ENCODE data around the gene MOGAT3. TPM values are rescaled to one million over a fixed set of nuclear protein-coding genes. Genes with fewer than 3 reads are reported as not detected.

Gene MOGAT3
- total RNA-seq, 1 experiment from 2014 or later: 6.3 TPM

DNA sequence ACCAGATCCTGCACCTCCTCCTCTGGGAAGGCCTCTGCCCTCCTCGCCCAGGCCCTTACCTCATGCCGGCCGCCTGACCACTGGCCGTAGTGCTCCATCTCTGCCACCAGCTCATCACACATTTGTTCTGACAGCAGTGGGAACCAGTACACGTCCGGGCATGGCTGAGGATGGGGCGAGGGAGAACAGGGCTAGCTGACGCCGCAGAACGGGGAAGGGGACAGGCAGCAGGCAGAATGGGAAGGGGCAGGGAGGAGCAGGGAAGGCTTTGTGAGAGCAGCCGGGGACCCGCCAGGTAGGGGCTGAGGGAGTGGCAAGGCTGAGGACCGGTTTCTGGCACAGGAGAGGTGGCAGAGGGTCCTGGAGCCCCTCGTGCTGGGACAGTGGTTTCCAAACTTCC lies 8.0 kb upstream of the MOGAT3 start:
- Mint-ChIP-seq H3K4me1 (ENCODE audit: low read depth, unreplicated experiment) (no peaks in the 10 kb centered on the region), H3K27ac (ENCODE audit: unreplicated experiment) (no peak overlapping the region), H3K27me3 (ENCODE audit: insufficient read depth, unreplicated experiment) (no peaks in the 10 kb centered on the region), H3K4me3 (ENCODE audit: unreplicated experiment) (no peak overlapping the region), H3K36me3 (ENCODE audit: insufficient read depth, unreplicated experiment) (peaks cover 38% of the 10 kb centered on the region), H3K9me3 (ENCODE audit: unreplicated experiment) (no peaks in the 10 kb centered on the region)
- no peaks in the 10 kb centered on the region for H3K4me1 ChIP-seq
- POLR2A ChIA-PET: no interaction called here
- peaks cover 1% of the 10 kb centered on the region; the same call in 1 of the 2 replicates for H3K36me3 ChIP-seq (ENCODE audit: control insufficient read depth, insufficient read depth, low read length)
- DNase-seq: no peak
- no peak overlapping the region for H3K4me3 ChIP-seq (ENCODE audit: low read depth, low read length)
- TF ChIP-seq, protein P1, sequence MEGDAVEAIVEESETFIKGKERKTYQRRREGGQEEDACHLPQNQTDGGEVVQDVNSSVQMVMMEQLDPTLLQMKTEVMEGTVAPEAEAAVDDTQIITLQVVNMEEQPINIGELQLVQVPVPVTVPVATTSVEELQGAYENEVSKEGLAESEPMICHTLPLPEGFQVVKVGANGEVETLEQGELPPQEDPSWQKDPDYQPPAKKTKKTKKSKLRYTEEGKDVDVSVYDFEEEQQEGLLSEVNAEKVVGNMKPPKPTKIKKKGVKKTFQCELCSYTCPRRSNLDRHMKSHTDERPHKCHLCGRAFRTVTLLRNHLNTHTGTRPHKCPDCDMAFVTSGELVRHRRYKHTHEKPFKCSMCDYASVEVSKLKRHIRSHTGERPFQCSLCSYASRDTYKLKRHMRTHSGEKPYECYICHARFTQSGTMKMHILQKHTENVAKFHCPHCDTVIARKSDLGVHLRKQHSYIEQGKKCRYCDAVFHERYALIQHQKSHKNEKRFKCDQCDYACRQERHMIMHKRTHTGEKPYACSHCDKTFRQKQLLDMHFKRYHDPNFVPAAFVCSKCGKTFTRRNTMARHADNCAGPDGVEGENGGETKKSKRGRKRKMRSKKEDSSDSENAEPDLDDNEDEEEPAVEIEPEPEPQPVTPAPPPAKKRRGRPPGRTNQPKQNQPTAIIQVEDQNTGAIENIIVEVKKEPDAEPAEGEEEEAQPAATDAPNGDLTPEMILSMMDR (IDR thresholded peaks at IDR 0.05; ENCODE audit: insufficient read depth in 1 of 2, low read depth in 1 of 2, low read length in 1 of 2, severe bottlenecking in 1 of 2, unreplicated experiment in 1 of 2): no peak
- no TSS peak for BruUV-seq (replicated peaks)
- intact Hi-C loops (cut with micrococcal nuclease; ENCODE audit: unreplicated experiment): no loop called here
- H3K9me3 ChIP-seq: no peaks in the 10 kb centered on the region
- CTCF ChIA-PET: interaction anchor here (0.8 kb wide), 1 partner anchor 9 kb away, joined by 3 read pairs; the partner anchor contains the start of gene ZNHIT1
- no peaks in the 10 kb centered on the region for H3K27me3 ChIP-seq (replicated peaks; ENCODE audit: control insufficient read depth, insufficient read depth, low read length)

DNA sequence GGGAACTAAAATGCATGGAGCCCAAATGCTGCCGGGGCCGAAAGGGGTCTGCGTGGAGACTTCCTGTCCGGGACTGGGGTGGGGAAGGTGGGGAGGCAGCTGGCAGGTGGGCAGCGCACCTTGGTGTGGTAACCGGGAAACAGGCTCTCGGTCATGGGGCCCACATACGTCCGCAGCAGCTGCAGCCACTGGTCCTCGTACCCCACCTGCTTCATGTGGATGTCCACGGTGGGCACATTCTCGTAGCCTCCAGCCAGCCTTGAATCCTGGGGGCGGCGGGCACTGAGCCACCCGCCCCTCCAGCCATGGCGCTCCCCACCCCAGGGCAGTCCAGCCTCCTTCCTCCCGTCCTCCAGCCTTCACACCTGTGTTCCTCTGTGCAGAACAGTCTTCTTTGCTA lies 6.6 kb upstream of the MOGAT3 start:
- H3K36me3 ChIP-seq (ENCODE audit: control insufficient read depth, insufficient read depth, low read length): peaks cover 1% of the 10 kb centered on the region; the same call in 1 of the 2 replicates
- no peaks in the 10 kb centered on the region for H3K27me3 ChIP-seq (replicated peaks; ENCODE audit: control insufficient read depth, insufficient read depth, low read length)
- H3K27me3 Mint-ChIP-seq (ENCODE audit: insufficient read depth, unreplicated experiment): no peaks in the 10 kb centered on the region
- CTCF ChIA-PET: no interaction called here
- no peaks in the 10 kb centered on the region for H3K9me3 ChIP-seq
- no peaks in the 10 kb centered on the region for H3K4me1 ChIP-seq
- intact Hi-C loops (cut with micrococcal nuclease; ENCODE audit: unreplicated experiment): no loop called here
- H3K4me3 Mint-ChIP-seq (ENCODE audit: unreplicated experiment): no peak overlapping the region
- POLR2A ChIA-PET: no interaction called here
- no peaks in the 10 kb centered on the region for H3K4me1 Mint-ChIP-seq (ENCODE audit: low read depth, unreplicated experiment)
- peaks cover 36% of the 10 kb centered on the region for H3K36me3 Mint-ChIP-seq (ENCODE audit: insufficient read depth, unreplicated experiment)
- no peak for DNase-seq
- H3K27ac Mint-ChIP-seq (ENCODE audit: unreplicated experiment): no peak overlapping the region
- no TSS peak for BruUV-seq (replicated peaks)
- TF ChIP-seq, protein P1 (IDR thresholded peaks at IDR 0.05; ENCODE audit: insufficient read depth in 1 of 2, low read depth in 1 of 2, low read length in 1 of 2, severe bottlenecking in 1 of 2, unreplicated experiment in 1 of 2): no peak
- H3K4me3 ChIP-seq (ENCODE audit: low read depth, low read length): no peak overlapping the region
- H3K9me3 Mint-ChIP-seq (ENCODE audit: unreplicated experiment): no peaks in the 10 kb centered on the region

DNA sequence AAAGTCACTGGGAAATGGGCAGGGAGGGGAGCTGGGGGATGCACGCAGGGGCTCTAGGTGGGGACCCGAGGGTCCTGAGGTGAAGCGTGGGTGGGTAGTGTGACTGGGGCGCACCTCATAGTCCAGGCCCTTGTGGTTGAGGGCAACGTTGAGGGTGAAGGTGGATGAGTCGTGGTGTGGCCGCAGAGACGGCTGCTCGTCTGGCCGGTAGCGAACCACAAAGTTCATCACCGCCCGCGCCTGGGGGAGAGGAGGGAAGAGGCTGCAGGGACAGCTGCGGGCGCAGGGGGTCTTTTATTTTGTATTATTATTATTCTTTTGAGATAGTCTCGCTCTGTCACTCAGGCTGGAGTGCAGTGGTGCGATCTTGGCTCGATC lies 5.8 kb upstream of the MOGAT3 start:
- H3K4me3 Mint-ChIP-seq (ENCODE audit: unreplicated experiment): no peak overlapping the region
- H3K27me3 Mint-ChIP-seq (ENCODE audit: insufficient read depth, unreplicated experiment): no peaks in the 10 kb centered on the region
- peaks cover 4% of the 10 kb centered on the region for H3K4me1 ChIP-seq
- no peaks in the 10 kb centered on the region for H3K27me3 ChIP-seq (replicated peaks; ENCODE audit: control insufficient read depth, insufficient read depth, low read length)
- no peak overlapping the region for H3K27ac Mint-ChIP-seq (ENCODE audit: unreplicated experiment)
- intact Hi-C loops (cut with micrococcal nuclease; ENCODE audit: unreplicated experiment): no loop called here
- DNase-seq: no peak
- no peaks in the 10 kb centered on the region for H3K9me3 Mint-ChIP-seq (ENCODE audit: unreplicated experiment)
- peaks cover 1% of the 10 kb centered on the region; the same call in 1 of the 2 replicates for H3K36me3 ChIP-seq (ENCODE audit: control insufficient read depth, insufficient read depth, low read length)
- ChIA-PET CTCF (no interaction called here), POLR2A (no interaction called here)
- TF ChIP-seq, protein P1 (IDR thresholded peaks at IDR 0.05; ENCODE audit: insufficient read depth in 1 of 2, low read depth in 1 of 2, low read length in 1 of 2, severe bottlenecking in 1 of 2, unreplicated experiment in 1 of 2): no peak
- H3K4me3 ChIP-seq (ENCODE audit: low read depth, low read length): no peak overlapping the region
- no TSS peak for BruUV-seq (replicated peaks)
- peaks cover 36% of the 10 kb centered on the region for H3K36me3 Mint-ChIP-seq (ENCODE audit: insufficient read depth, unreplicated experiment)
- H3K9me3 ChIP-seq: no peaks in the 10 kb centered on the region
- H3K4me1 Mint-ChIP-seq (ENCODE audit: low read depth, unreplicated experiment): no peaks in the 10 kb centered on the region

Data from Caco-2 (cell line).